Stomach (tissue), 9 donors: ENCODE results near the gene NCAPG2. TPM values are rescaled to one million over a fixed set of nuclear protein-coding genes. Genes with fewer than 3 reads are reported as not detected.

Experiments
- DNase-seq, 2 donors: peaks; one replicate each; pipeline versions ENCODE4 v3.0.0 to v3.0.0-alpha.2; 2013 to 2019
- H3K27ac ChIP-seq, 5 donors: fragments of 200-600 bp in 4 of 5; sonication (generic) in 4 of 5; one replicate each; pipeline ENCODE4 v1.5.1; 2013 to 2019; ENCODE audit warnings: mild to moderate bottlenecking in 1 of 5, moderate library complexity in 1 of 5
- H3K27me3 ChIP-seq, 3 donors: fragments of 200-600 bp; sonication (generic); one replicate each; pipeline ENCODE4 v1.5.1; 2017 to 2019; ENCODE audit warnings: mixed run types in 1 of 3
- H3K36me3 ChIP-seq, 4 donors: fragments of 200-600 bp; sonication (generic); 1 replicate in 3 of 4; 2 replicates in 1 of 4; pipeline ENCODE4 v1.5.1; 2016 to 2019
- H3K4me1 ChIP-seq, 4 donors: fragments of 200-600 bp; sonication (generic); one replicate each; pipeline ENCODE4 v1.5.1; 2016 to 2019
- H3K4me3 ChIP-seq, 4 donors: fragments of 200-600 bp; sonication (generic) in 3 of 4; one replicate each; pipeline ENCODE4 v1.5.1; 2016 to 2019; ENCODE audit warnings: mild to moderate bottlenecking in 1 of 4
- H3K9me3 ChIP-seq, 4 donors: fragments of 200-600 bp; sonication (generic); one replicate each; pipeline ENCODE4 v1.5.1; 2016 to 2019
- EP300 ChIP-seq: sonication (generic); formaldehyde crosslinking; IDR thresholded peaks from one replicate; pipeline ENCODE4 v1.6.1; 2017; ENCODE audit warnings: antibody characterized with exemption
- POLR2A ChIP-seq, 4 donors: fragments of 450-650 bp; IDR thresholded peaks; one replicate each; pipeline ENCODE4 v1.6.1; 2016; ENCODE audit warnings: antibody characterized with exemption in 4 of 4, control low read depth in 2 of 4, mild to moderate bottlenecking in 1 of 4, moderate library complexity in 1 of 4
- POLR2AphosphoS5 ChIP-seq, 3 donors: sonication (generic); formaldehyde crosslinking; IDR thresholded peaks; one replicate each; pipeline ENCODE4 v1.6.1; 2016; ENCODE audit warnings: antibody characterized with exemption in 3 of 3
- WGBS, 5 donors: extraction: QIAGEN DNeasy Blood & Tissue Kit in 3 of 5; methylation state at CpG; one replicate each; pipeline versions ENCODE4 v1.1.5 to v1.1.7; 2013 to 2018; 5-methylcytosine and 5-hydroxymethylcytosine counted together
- intact Hi-C: fragments of 100-400 bp; cut with DNase I; formaldehyde crosslinking; loops from one replicate; pipeline ENCODE4 v1.15.1; 2023; ENCODE audit warnings: low total_unique reads
- polyA plus RNA-seq, 3 donors: library from polyadenylated mRNA; stranded (reverse); fragments of 200-250 nt; gene quantifications; one replicate each; pipeline ENCODE4 v1.2.3, GENCODE V29; 2013
- total RNA-seq, 5 donors: library from RNA; depleted of rRNA; stranded (reverse); fragments of >200 nt; gene quantifications; one replicate each; pipeline versions ENCODE4 v1.1.0 to v1.2.3, GENCODE V29; 2014 to 2016
- TF ChIP-seq, protein P1 (sequence below), 7 experiments: fragments of 450-650 bp in 4 of 7; fragments of 200-600 bp in 3 of 7; sonication (generic) in 3 of 7; IDR thresholded peaks; one replicate each; pipeline ENCODE4 v1.5.1; 2016 to 2019; ENCODE audit warnings: antibody characterized with exemption in 7 of 7, control low read depth in 2 of 7, mild to moderate bottlenecking in 1 of 7
- donor health status: healthy with polysubstance abuse.
- donor health status: Bipolar disorder and iron deficiency.
- donor health status: healthy.

NCAPG2 gene
- total and polyA plus RNA-seq, 8 donors: 2.6 to 24.2 (median 8.3) TPM

GRCh38 chr7:158602905-158603772, 101.5 kb downstream of the NCAPG2 start:
- no peak for DNase-seq
- no peaks in the 10 kb centered on the region for H3K9me3 ChIP-seq

DNA sequence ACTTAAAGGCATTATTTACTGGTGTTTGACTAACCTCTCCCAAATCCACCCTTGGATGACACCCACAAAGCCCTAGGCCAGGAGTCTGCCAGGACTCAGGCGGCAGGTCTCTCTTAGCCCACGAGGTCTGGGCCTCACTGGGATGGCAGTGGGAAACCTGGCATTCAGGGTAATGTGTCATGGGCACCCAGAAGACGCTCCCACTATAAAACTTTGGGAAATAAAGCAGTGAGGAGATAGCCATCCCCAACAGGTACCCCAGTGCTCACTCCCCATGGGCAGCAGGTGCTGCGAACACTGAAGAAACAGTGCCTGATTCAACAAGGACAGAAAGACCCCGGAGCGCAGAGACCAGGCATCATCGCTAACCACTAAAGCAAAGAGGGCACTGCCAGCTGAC, 102.6 kb downstream of the NCAPG2 start:
- Histone ChIP-seq H3K4me3 (no peak overlapping the region), H3K4me1 (no peaks in the 10 kb centered on the region), H3K27ac (no peak overlapping the region), H3K27me3 (no peaks in the 10 kb centered on the region), H3K36me3 (peaks cover 0 to 7% (median 0%) of the 10 kb centered on the region in 4 donors), H3K9me3 (no peaks in the 10 kb centered on the region)
- intact Hi-C loops: no loop called here
- TF ChIP-seq, protein P1, sequence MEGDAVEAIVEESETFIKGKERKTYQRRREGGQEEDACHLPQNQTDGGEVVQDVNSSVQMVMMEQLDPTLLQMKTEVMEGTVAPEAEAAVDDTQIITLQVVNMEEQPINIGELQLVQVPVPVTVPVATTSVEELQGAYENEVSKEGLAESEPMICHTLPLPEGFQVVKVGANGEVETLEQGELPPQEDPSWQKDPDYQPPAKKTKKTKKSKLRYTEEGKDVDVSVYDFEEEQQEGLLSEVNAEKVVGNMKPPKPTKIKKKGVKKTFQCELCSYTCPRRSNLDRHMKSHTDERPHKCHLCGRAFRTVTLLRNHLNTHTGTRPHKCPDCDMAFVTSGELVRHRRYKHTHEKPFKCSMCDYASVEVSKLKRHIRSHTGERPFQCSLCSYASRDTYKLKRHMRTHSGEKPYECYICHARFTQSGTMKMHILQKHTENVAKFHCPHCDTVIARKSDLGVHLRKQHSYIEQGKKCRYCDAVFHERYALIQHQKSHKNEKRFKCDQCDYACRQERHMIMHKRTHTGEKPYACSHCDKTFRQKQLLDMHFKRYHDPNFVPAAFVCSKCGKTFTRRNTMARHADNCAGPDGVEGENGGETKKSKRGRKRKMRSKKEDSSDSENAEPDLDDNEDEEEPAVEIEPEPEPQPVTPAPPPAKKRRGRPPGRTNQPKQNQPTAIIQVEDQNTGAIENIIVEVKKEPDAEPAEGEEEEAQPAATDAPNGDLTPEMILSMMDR (IDR thresholded peaks at IDR 0.05): no peak
- TF ChIP-seq EP300 (no peak), POLR2A (IDR thresholded peaks at IDR 0.05) (no peak), POLR2AphosphoS5 (IDR thresholded peaks at IDR 0.05) (no peak)
- 90 to 98% (median 97%) methylated on average over 7 of the region's 7 CpGs for WGBS, 5 donors
- DNase-seq: no peak

More at GRCh38 chr7:158602905-158603772, 101.5 kb downstream of the NCAPG2 start:
- H3K27ac ChIP-seq: no peak overlapping the region
- TF ChIP-seq, protein P1 (IDR thresholded peaks at IDR 0.05): no peak
- TF ChIP-seq POLR2A (IDR thresholded peaks at IDR 0.05): no peak
- TF ChIP-seq EP300: no peak
- TF ChIP-seq POLR2AphosphoS5 (IDR thresholded peaks at IDR 0.05): no peak
- peaks cover 0 to 15% (median 0%) of the 10 kb centered on the region in 4 donors for H3K36me3 ChIP-seq
- no peak overlapping the region for H3K4me3 ChIP-seq
- no peaks in the 10 kb centered on the region for H3K27me3 ChIP-seq
- intact Hi-C loops: no loop called here
- WGBS, 5 donors: 89 to 90% (median 90%) methylated on average over 22 of the region's 22 CpGs
- no peaks in the 10 kb centered on the region for H3K4me1 ChIP-seq

GRCh38 chr7:158601090-158601489, 103.5 kb downstream of the NCAPG2 start:
- H3K27ac ChIP-seq: no peak overlapping the region
- H3K27me3 ChIP-seq: no peaks in the 10 kb centered on the region
- 50 to 70% (median 62%) methylated on average over 1 of the region's 1 CpG for WGBS, 5 donors
- intact Hi-C loops: no loop called here
- no peaks in the 10 kb centered on the region for H3K9me3 ChIP-seq
- H3K36me3 ChIP-seq: no peaks in the 10 kb centered on the region
- H3K4me1 ChIP-seq: no peaks in the 10 kb centered on the region
- no peak overlapping the region for H3K4me3 ChIP-seq
- TF ChIP-seq EP300 (no peak), POLR2AphosphoS5 (IDR thresholded peaks at IDR 0.05) (no peak)
- TF ChIP-seq, protein P1 (IDR thresholded peaks at IDR 0.05): no peak
- DNase-seq: no peak

DNA sequence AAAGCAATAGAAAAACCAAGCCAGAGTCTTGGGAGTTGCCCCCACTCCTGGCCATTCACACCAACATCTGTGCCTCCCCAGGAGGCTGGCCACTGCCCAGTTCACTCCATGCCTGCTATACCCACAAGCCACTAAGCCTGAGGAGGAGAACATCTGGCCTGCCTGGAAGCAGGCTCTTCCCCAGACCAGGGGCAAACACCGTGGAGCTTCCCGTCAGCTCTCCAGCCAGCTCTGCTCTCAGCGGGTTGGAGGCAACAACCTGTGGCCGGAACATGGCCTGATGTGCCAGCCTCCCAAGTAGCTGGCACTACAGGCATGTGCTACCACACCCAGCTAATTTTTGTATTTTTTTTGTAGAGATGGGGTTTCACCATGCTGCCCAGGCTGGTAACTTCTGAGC, 107.9 kb downstream of the NCAPG2 start:
- no peaks in the 10 kb centered on the region for H3K36me3 ChIP-seq
- H3K4me3 ChIP-seq: no peak overlapping the region
- H3K27ac ChIP-seq: no peak overlapping the region
- H3K27me3 ChIP-seq: no peaks in the 10 kb centered on the region
- H3K4me1 ChIP-seq: no peaks in the 10 kb centered on the region
- 93 to 98% (median 95%) methylated on average over 3 to 4 of the region's 4 CpGs; no CpG with 5 or more reads in 1 of the 5 donors for WGBS, 5 donors
- H3K9me3 ChIP-seq: peaks cover 0 to 7% (median 2%) of the 10 kb centered on the region in 4 donors
- no peak for DNase-seq
- intact Hi-C loops: no loop called here
- TF ChIP-seq POLR2AphosphoS5 (IDR thresholded peaks at IDR 0.05) (no peak), POLR2A (IDR thresholded peaks at IDR 0.05) (no peak), EP300 (no peak)
- TF ChIP-seq, protein P1 (IDR thresholded peaks at IDR 0.05): no peak
